ENCODE results near the gene FBN3.

DNA sequence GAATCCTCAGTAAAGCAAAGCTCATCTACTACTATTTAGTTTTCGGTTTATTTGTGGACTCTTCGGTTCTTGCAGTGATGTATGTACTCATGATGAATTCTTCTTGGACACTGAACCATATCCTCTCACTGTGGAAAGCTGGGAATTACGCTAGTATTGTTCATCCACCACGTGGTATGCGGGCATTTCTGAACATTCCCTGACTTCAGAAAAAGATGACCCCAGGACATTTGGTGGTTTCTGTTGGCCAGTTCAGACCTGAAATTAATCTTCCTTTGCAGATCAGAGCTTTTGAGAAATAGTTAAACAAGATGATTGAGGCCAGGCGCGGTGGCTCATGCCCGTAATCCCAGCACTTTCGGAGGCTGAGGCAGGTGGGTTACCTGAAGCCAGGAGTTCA, 25.3 kb upstream of the FBN3 start:
- TF ChIP-seq, protein P1, sequence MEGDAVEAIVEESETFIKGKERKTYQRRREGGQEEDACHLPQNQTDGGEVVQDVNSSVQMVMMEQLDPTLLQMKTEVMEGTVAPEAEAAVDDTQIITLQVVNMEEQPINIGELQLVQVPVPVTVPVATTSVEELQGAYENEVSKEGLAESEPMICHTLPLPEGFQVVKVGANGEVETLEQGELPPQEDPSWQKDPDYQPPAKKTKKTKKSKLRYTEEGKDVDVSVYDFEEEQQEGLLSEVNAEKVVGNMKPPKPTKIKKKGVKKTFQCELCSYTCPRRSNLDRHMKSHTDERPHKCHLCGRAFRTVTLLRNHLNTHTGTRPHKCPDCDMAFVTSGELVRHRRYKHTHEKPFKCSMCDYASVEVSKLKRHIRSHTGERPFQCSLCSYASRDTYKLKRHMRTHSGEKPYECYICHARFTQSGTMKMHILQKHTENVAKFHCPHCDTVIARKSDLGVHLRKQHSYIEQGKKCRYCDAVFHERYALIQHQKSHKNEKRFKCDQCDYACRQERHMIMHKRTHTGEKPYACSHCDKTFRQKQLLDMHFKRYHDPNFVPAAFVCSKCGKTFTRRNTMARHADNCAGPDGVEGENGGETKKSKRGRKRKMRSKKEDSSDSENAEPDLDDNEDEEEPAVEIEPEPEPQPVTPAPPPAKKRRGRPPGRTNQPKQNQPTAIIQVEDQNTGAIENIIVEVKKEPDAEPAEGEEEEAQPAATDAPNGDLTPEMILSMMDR (IDR thresholded peaks at IDR 0.05): no peak
- no peak for TF ChIP-seq TCF7L2 (IDR thresholded peaks at IDR 0.05; ENCODE audit: low read depth, low read length)

All from Panc1 (cell line).